Measurements from ENCODE around the gene EPOP.
"Not testable (repeated sequence)": the region's sequence is repeated elsewhere in the genome, so short reads cannot be mapped to it uniquely, and the experiment has no call there.

The EPOP gene

GRCh38 chr17:38624782-38625355, 49.9 kb downstream of the EPOP start:
- H3K27me3 ChIP-seq (replicated peaks in 2 of 5; ENCODE audit: control insufficient read depth in 4 of 5, insufficient read depth in 5 of 5, low read length in 4 of 5) = peaks cover 3 to 31% (median 12%) of the 10 kb centered on the region in 5 experiments
- WGBS (ENCODE audit: insufficient coverage) = 84% methylated on average over 10 of the region's 14 CpGs
- POLR2A ChIA-PET; H3K9me3 ChIP-seq (ENCODE audit: control extremely low read depth in 1 of 5, control insufficient read depth in 4 of 5, insufficient read depth in 2 of 5, low read depth in 1 of 5, low read length in 4 of 5); DNase-seq; H3K4me3 ChIP-seq (ENCODE audit: control insufficient read depth in 1 of 7, extremely low read depth in 1 of 7, insufficient read depth in 4 of 7, low read depth in 2 of 7, low read length in 6 of 7); H3K4me1 ChIP-seq (ENCODE audit: control extremely low read depth in 1 of 4, control insufficient read depth in 4 of 4, insufficient read depth in 4 of 4, low read length in 3 of 4); H3K27ac ChIP-seq (ENCODE audit: insufficient read depth in 1 of 2, low read depth in 1 of 2, low read length in 2 of 2, poor library complexity in 1 of 2, severe bottlenecking in 2 of 2); H3K36me3 ChIP-seq (ENCODE audit: control insufficient read depth in 4 of 4, insufficient read depth in 4 of 4, low read length in 3 of 4): not testable (repeated sequence)
- CTCF ChIA-PET = interaction anchor here (1.3 kb wide), 1 partner anchor 38 kb away, joined by 6 read pairs; no protein-coding TSS in a partner anchor

Measured in common myeloid progenitor, CD34-positive (primary cell).